Hematopoietic multipotent progenitor cell treated with erythropoietin and hydrocortisone succinate and interleukin-3 and kit ligand, for 4 days (in vitro differentiated cells): ENCODE measurements around the gene TXNRD3.

ENCODE experiments used
- DNase-seq: peaks from one replicate; pipeline ENCODE4 v3.0.0-alpha.2; 2015

TXNRD3 gene

GRCh38 chr3:126581569-126581968 is 73.4 kb downstream of the TXNRD3 start:
- no peak for DNase-seq

GRCh38 chr3:126580746-126581145 is 74.2 kb downstream of the TXNRD3 start:
- DNase-seq, result no peak

GRCh38 chr3:126578702-126579101 is 76.2 kb downstream of the TXNRD3 start:
- no peak for DNase-seq

- DNase-seq, result no peak
Observed at GRCh38 chr3:126577261-126577660, 77.7 kb downstream of the TXNRD3 start.

- no peak for DNase-seq
Observed at GRCh38 chr3:126573492-126574117, 81.3 kb downstream of the TXNRD3 start.

GRCh38 chr3:126571078-126571477 is 83.8 kb downstream of the TXNRD3 start:
- DNase-seq, result no peak

GRCh38 chr3:126570103-126570541 is 84.8 kb downstream of the TXNRD3 start:
- DNase-seq, result peak; percentile 23

GRCh38 chr3:126569390-126569975 is 85.4 kb downstream of the TXNRD3 start:
- no peak for DNase-seq

- no peak for DNase-seq
Observed at GRCh38 chr3:126568776-126569342, 86.1 kb downstream of the TXNRD3 start.

- no peak for DNase-seq
Observed at GRCh38 chr3:126567696-126568438, 87.1 kb downstream of the TXNRD3 start.

- DNase-seq, result no peak
Observed at GRCh38 chr3:126562737-126563276, 92.1 kb downstream of the TXNRD3 start.

- no peak for DNase-seq
Observed at GRCh38 chr3:126558336-126559071, 96.4 kb downstream of the TXNRD3 start, which contains the start of gene C3orf22. Gene C3orf22, minus strand, starts transcription at chr3:126558932. Its CDS starts 5,542 bp downstream, at chr3:126553390.

- no peak for DNase-seq
Observed at GRCh38 chr3:126557761-126558160, 97.2 kb downstream of the TXNRD3 start.

GRCh38 chr3:126557415-126557745 is 97.5 kb downstream of the TXNRD3 start:
- DNase-seq, result no peak
